TTC549 (cell line): ENCODE measurements around the gene KISS1.

Experiments
- FAIRE-seq: peaks from 2 replicates; lab custom pipeline; 2012; peaks lifted over from hg19 to GRCh38; lab: Jason Lieb, UNC

Gene KISS1

GRCh38 chr1:204191456-204191855, 4.8 kb downstream of the KISS1 start:
- FAIRE-seq: no peak

- no peak for FAIRE-seq
Measured at GRCh38 chr1:204190212-204191211, 5.8 kb downstream of the KISS1 start.

- no peak for FAIRE-seq
Measured at GRCh38 chr1:204188959-204189639, 7.2 kb downstream of the KISS1 start.

GRCh38 chr1:204186597-204186996, 9.7 kb downstream of the KISS1 start:
- no peak for FAIRE-seq

- no peak for FAIRE-seq
Measured at GRCh38 chr1:204181116-204181515, 15.2 kb downstream of the KISS1 start.

GRCh38 chr1:204180133-204180532, 16.2 kb downstream of the KISS1 start:
- FAIRE-seq: no peak

GRCh38 chr1:204178487-204179281, 17.6 kb downstream of the KISS1 start:
- no peak for FAIRE-seq

- no peak for FAIRE-seq
Measured at GRCh38 chr1:204177133-204177532, 19.2 kb downstream of the KISS1 start.

GRCh38 chr1:204176049-204176448, 20.2 kb downstream of the KISS1 start:
- FAIRE-seq: no peak

- no peak for FAIRE-seq
Measured at GRCh38 chr1:204174958-204175357, 21.3 kb downstream of the KISS1 start.

- no peak for FAIRE-seq
Measured at GRCh38 chr1:204172404-204173029, 23.8 kb downstream of the KISS1 start.

GRCh38 chr1:204171751-204172178, 24.5 kb downstream of the KISS1 start:
- FAIRE-seq: no peak

- no peak for FAIRE-seq
Measured at GRCh38 chr1:204170494-204171155, 25.7 kb downstream of the KISS1 start.

GRCh38 chr1:204169858-204170257, 26.4 kb downstream of the KISS1 start:
- no peak for FAIRE-seq

- FAIRE-seq: no peak
Measured at GRCh38 chr1:204167730-204168129, 28.6 kb downstream of the KISS1 start.

GRCh38 chr1:204166219-204166618, 30.1 kb downstream of the KISS1 start, which contains the start of gene REN:
REN (minus strand) TSS chr1:204166337; CDS start chr1:204166293, 44 bp downstream.
- no peak for FAIRE-seq

GRCh38 chr1:204162494-204163074, 33.7 kb downstream of the KISS1 start:
- no peak for FAIRE-seq

GRCh38 chr1:204161609-204162493, 34.4 kb downstream of the KISS1 start:
- no peak for FAIRE-seq

GRCh38 chr1:204157962-204158361, 38.3 kb downstream of the KISS1 start:
- FAIRE-seq: no peak

- no peak for FAIRE-seq
Measured at GRCh38 chr1:204155881-204156280, 40.4 kb downstream of the KISS1 start.
